Stomach (tissue), 4 donors: ENCODE results near the gene APOL3.

Experiments
- CTCF ChIP-seq, 7 experiments: fragments of 450-650 bp in 4 of 7; fragments of 200-600 bp in 3 of 7; sonication (generic) in 3 of 7; IDR thresholded peaks; one replicate each; pipeline ENCODE4 v1.5.1; 2016 to 2019; ENCODE audit warnings: antibody characterized with exemption in 7 of 7, control low read depth in 2 of 7, mild to moderate bottlenecking in 1 of 7
- POLR2A ChIP-seq, 4 donors: fragments of 450-650 bp; IDR thresholded peaks; one replicate each; pipeline ENCODE4 v1.6.1; 2016; ENCODE audit warnings: antibody characterized with exemption in 4 of 4, control low read depth in 2 of 4, mild to moderate bottlenecking in 1 of 4, moderate library complexity in 1 of 4

GRCh38 chr22:36156119-36156514 lies 4.4 kb downstream of the APOL3 start:
- TF ChIP-seq POLR2A (IDR thresholded peaks at IDR 0.05): no peak
- no peak for TF ChIP-seq CTCF (IDR thresholded peaks at IDR 0.05)
